Calu3 (cell line): ENCODE results near the gene OR6C74. TPM values are rescaled to one million over a fixed set of nuclear protein-coding genes. Genes with fewer than 3 reads are reported as not detected.

Experiments
- Bru-seq: library from RNA; stranded (reverse); fragments of 400-500 nt; gene quantifications from one replicate; lab custom pipeline; 2021; lab: Mats Ljungman, UMichigan
- BruChase-seq, 2 experiments: library from RNA; stranded (reverse); fragments of 400-500 nt; gene quantifications; one replicate each; lab custom pipeline; 2021; lab: Mats Ljungman, UMichigan
- BruUV-seq: library from RNA; stranded (reverse); fragments of 400-500 nt; replicated peaks from 2 replicates; lab custom pipeline; 2021; lab: Mats Ljungman, UMichigan
- CTCF ChIA-PET: fragments of 300-600 bp; sonication (Branson Sonifier 250); formaldehyde crosslinking; loops from one replicate; lab custom pipeline; 2022; ENCODE audit warnings: antibody characterized with exemption; lab: Charles Lee
- DNase-seq: peaks from one replicate; pipeline ENCODE4 v3.0.0; 2022
- H3K27ac Mint-ChIP-seq: one replicate; pipeline ENCODE4 v1.8.0; 2022; ENCODE audit warnings: mixed read lengths; ENCODE audit not compliant: unreplicated experiment
- H3K27me3 Mint-ChIP-seq: one replicate; pipeline ENCODE4 v1.8.0; 2022; ENCODE audit warnings: mixed read lengths; ENCODE audit not compliant: unreplicated experiment
- H3K36me3 Mint-ChIP-seq: one replicate; pipeline ENCODE4 v1.8.0; 2022; ENCODE audit warnings: mild to moderate bottlenecking, moderate library complexity, mixed read lengths; ENCODE audit not compliant: insufficient read depth, unreplicated experiment
- H3K4me1 Mint-ChIP-seq: one replicate; pipeline ENCODE4 v1.8.0; 2022; ENCODE audit warnings: mild to moderate bottlenecking, low read depth, mixed read lengths; ENCODE audit not compliant: unreplicated experiment
- H3K4me3 Mint-ChIP-seq: one replicate; pipeline ENCODE4 v1.8.0; 2022; ENCODE audit warnings: mild to moderate bottlenecking, low read depth, moderate library complexity, mixed read lengths; ENCODE audit not compliant: unreplicated experiment
- H3K9me3 Mint-ChIP-seq: one replicate; pipeline ENCODE4 v1.8.0; 2022; ENCODE audit warnings: low read depth, mixed read lengths; ENCODE audit not compliant: unreplicated experiment
- intact Hi-C: fragments of 100-400 bp; cut with micrococcal nuclease; formaldehyde crosslinking; loops from one replicate; pipeline ENCODE4 v1.10.0; 2022; ENCODE audit not compliant: unreplicated experiment
- long read RNA-seq: library from polyadenylated mRNA; stranded (forward); transcript quantifications from one replicate; pipeline ENCODE4 v2.0.0, GENCODE V29; 2022
- total RNA-seq: library from RNA; stranded (reverse); gene quantifications from 2 replicates; pipeline ENCODE4 v1.2.3, GENCODE V29; 2022
- TF ChIP-seq, protein P1 (sequence below): fragments of 200-600 bp; IDR thresholded peaks from one replicate; pipeline ENCODE4 v1.8.0; 2022; ENCODE audit warnings: antibody characterized with exemption; ENCODE audit not compliant: unreplicated experiment

OR6C74 gene
- total RNA-seq: not detected in 2 replicates
- Bru-seq, nascent RNA: not detected
- not detected for BruChase-seq, experiment 1, labeled RNA remaining after a 6-hour chase
- BruChase-seq, experiment 2, labeled RNA remaining after a 2-hour chase: not detected
- long read RNA-seq: 0 reads

DNA sequence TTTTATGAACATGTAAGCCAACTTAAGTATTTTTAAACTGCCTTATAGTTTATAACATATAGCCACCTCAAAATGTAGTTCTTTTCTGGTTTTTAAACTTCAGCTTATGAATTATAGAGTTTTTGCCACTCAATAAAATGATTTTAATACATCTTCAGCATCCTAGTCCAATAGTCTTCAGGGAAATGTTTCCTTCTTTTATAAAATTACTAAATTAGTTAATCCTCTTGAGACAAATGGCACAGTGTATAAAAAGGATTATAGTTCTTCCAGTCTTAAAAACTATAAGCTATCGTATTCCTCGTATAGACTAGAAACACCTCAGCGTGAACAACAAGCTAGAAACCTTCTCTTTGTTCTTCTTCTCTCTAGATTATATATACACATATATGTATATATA is at the start of gene OR6C74:
OR6C74 (plus strand) TSS at position 301 of the 400 bp plus-strand sequence. CDS start 2,679 bp downstream, outside the sequence.
- CTCF ChIA-PET: no interaction called here
- Mint-ChIP-seq H3K36me3 (no peaks in the 10 kb centered on the region), H3K4me1 (no peaks in the 10 kb centered on the region), H3K9me3 (no peaks in the 10 kb centered on the region), H3K27me3 (peaks cover 34% of the 10 kb centered on the region), H3K4me3 (no peak within 1 kb of the TSS), H3K27ac (no peak within 1 kb of the TSS)
- TF ChIP-seq, protein P1, sequence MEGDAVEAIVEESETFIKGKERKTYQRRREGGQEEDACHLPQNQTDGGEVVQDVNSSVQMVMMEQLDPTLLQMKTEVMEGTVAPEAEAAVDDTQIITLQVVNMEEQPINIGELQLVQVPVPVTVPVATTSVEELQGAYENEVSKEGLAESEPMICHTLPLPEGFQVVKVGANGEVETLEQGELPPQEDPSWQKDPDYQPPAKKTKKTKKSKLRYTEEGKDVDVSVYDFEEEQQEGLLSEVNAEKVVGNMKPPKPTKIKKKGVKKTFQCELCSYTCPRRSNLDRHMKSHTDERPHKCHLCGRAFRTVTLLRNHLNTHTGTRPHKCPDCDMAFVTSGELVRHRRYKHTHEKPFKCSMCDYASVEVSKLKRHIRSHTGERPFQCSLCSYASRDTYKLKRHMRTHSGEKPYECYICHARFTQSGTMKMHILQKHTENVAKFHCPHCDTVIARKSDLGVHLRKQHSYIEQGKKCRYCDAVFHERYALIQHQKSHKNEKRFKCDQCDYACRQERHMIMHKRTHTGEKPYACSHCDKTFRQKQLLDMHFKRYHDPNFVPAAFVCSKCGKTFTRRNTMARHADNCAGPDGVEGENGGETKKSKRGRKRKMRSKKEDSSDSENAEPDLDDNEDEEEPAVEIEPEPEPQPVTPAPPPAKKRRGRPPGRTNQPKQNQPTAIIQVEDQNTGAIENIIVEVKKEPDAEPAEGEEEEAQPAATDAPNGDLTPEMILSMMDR: no peak
- BruUV-seq: no TSS peak
- intact Hi-C loops: no loop called here
- DNase-seq: no peak

DNA sequence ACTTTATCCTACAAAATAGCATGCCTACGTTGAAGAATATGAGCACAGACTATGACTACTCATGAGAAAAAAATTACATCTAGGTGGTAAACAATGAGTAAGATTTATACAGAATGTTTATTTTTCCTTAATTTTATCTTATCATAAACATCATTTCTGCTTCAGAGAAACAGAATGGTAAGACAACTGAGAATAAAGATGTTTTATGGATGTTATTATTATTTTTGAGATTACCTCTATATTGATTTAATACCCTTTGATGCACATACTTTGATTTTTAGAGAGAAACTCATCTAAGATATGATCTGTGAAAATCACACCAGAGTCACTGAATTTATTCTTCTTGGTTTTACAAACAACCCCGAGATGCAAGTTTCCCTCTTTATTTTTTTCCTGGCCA is 23.7 kb upstream of the OR6C74 start, which contains the start of gene OR10A7:
OR10A7 (plus strand) TSS at position 301 of the 400 bp plus-strand sequence; CDS start at position 301, 0 bp downstream.
- Mint-ChIP-seq H3K36me3 (no peaks in the 10 kb centered on the region), H3K4me3 (no peak within 1 kb of the TSS), H3K4me1 (no peaks in the 10 kb centered on the region), H3K27me3 (peaks cover 19% of the 10 kb centered on the region), H3K9me3 (peaks cover 3% of the 10 kb centered on the region), H3K27ac (no peak within 1 kb of the TSS)
- DNase-seq: no peak
- CTCF ChIA-PET: no interaction called here
- TF ChIP-seq, protein P1: no peak
- intact Hi-C loops: no loop called here
- no TSS peak for BruUV-seq

DNA sequence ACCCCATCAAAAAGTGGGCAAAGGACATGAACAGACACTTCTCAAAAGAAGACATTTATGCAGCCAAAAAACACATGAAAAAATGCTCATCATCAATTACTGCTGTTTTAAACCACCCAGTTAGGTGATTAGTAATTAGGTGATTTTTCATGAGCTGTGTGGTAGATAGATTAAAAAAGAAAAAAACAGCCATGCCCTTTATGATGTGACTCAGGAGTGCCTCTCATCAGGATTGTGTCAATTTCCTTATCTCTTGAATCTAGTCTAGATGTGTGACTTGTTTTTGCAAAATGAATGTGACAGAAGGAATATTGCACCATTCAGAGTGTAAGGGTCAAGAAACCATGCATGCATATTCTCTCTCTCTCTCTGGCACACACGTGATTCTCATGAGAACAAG is 17.9 kb upstream of the OR6C74 start:
- H3K27me3 Mint-ChIP-seq: peaks cover 9% of the 10 kb centered on the region
- H3K9me3 Mint-ChIP-seq: peaks cover 3% of the 10 kb centered on the region
- TF ChIP-seq, protein P1: no peak
- no peak overlapping the region for H3K27ac Mint-ChIP-seq
- no peaks in the 10 kb centered on the region for H3K4me1 Mint-ChIP-seq
- intact Hi-C loops: no loop called here
- no TSS peak for BruUV-seq
- CTCF ChIA-PET: interaction anchor here (1.2 kb wide), 1 partner anchor 19 kb away, joined by 3 read pairs; no protein-coding TSS in a partner anchor
- no peak overlapping the region for H3K4me3 Mint-ChIP-seq
- no peak for DNase-seq
- no peaks in the 10 kb centered on the region for H3K36me3 Mint-ChIP-seq

DNA sequence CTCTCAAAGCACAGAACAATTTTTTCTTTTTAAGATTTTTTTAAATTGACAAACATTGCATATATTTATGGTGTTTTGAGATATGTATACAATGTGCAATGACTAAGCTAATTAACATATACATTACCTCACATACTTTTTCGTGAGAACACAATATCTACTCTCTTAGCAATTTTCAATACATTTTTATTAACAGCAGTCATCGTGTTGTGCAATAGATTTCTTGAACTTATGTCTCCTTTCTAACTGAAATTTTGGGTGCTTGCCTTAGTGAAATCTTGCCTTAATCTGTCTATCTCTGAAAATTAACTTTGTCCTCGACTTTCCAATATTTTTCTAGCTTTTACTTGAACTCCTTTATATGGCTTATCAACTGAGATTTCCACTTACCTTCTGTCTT is 16.8 kb upstream of the OR6C74 start:
- TF ChIP-seq, protein P1: no peak
- Mint-ChIP-seq H3K4me1 (no peaks in the 10 kb centered on the region), H3K9me3 (peaks cover 3% of the 10 kb centered on the region), H3K27me3 (no peaks in the 10 kb centered on the region), H3K27ac (no peak overlapping the region), H3K36me3 (no peaks in the 10 kb centered on the region), H3K4me3 (no peak overlapping the region)
- CTCF ChIA-PET: interaction anchor here (1.0 to 1.2 kb wide), 2 partner anchors 18 to 338 kb away, joined by 3 to 4 read pairs; no protein-coding TSS in a partner anchor
- DNase-seq: no peak
- intact Hi-C loops: no loop called here
- BruUV-seq: no TSS peak
